HepG2 (cell line): ENCODE data around the gene PGAP3. TPM values are rescaled to one million over a fixed set of nuclear protein-coding genes. Genes with fewer than 3 reads are reported as not detected.
A peak's percentile ranks its signal among the peaks of the same experiment; 100 is the strongest.
"Not testable (repeated sequence)": the region's sequence is repeated elsewhere in the genome, so short reads cannot be mapped to it uniquely, and the experiment has no call there.

Source experiments
- ATAC-seq: fragments of 200-7000 bp; cut with Tn5 transposase; 3 replicates; pipeline ENCODE4 v1.9.1; 2020; ENCODE audit warnings: mild to moderate bottlenecking, moderate library complexity
- BruUV-seq: library from RNA; stranded (reverse); fragments of 400-500 nt; replicated peaks from 2 replicates; lab custom pipeline; 2021; lab: Mats Ljungman, UMichigan
- CTCF ChIA-PET: fragments of 300-600 bp; formaldehyde crosslinking; extraction: SDS; loops from one replicate; lab custom pipeline; 2021; ENCODE audit warnings: low total read pairs, inconsistent platforms, low intra/inter-chr PET ratio; lab: Yijun Ruan, JAX
- POLR2A ChIA-PET: fragments of 350-600 bp; sonication (Branson Sonifier 250); formaldehyde crosslinking; loops from one replicate; lab custom pipeline; 2020; ENCODE audit warnings: antibody characterized with exemption, inconsistent platforms; lab: Yijun Ruan, JAX
- DNase-seq: peaks from one replicate; pipeline ENCODE4 v3.0.0-alpha.2; 2015; ENCODE audit warnings: low spot score
- FAIRE-seq: peaks from 3 replicates; lab custom pipeline; 2011; peaks lifted over from hg19 to GRCh38; lab: Jason Lieb, UNC
- H2AFZ ChIP-seq: one replicate; pipeline ENCODE4 v1.6.1; 2011; ENCODE audit warnings: low read length, inconsistent platforms
- H3K27ac ChIP-seq: fragments of 300-600 bp; 3 replicates; pipeline ENCODE4 v1.8.0; 2011; ENCODE audit warnings: mixed run types, mild to moderate bottlenecking, mixed read lengths, low read length, inconsistent platforms; ENCODE audit not compliant: insufficient read depth; ENCODE audit errors: extremely low read length
- H3K27me3 ChIP-seq, 2 experiments: fragments of 200-600 bp in 1 of 2; 2 replicates in 1 of 2; 3 replicates in 1 of 2; pipeline versions ENCODE4 v1.6.0 to v1.8.0; 2011; ENCODE audit warnings: low read length in 2 of 2, mild to moderate bottlenecking in 2 of 2, moderate library complexity in 2 of 2, inconsistent platforms in 1 of 2; ENCODE audit not compliant: insufficient read depth in 2 of 2, control insufficient read depth in 1 of 2
- H3K36me3 ChIP-seq, 2 experiments: fragments of 200-600 bp in 1 of 2; replicated peaks in 1 of 2; 2 replicates in 1 of 2; 3 replicates in 1 of 2; pipeline versions ENCODE4 v1.5.1 to v1.8.0; 2011; ENCODE audit warnings: low read length in 2 of 2, inconsistent platforms in 1 of 2; ENCODE audit not compliant: insufficient read depth in 2 of 2, control insufficient read depth in 1 of 2
- H3K4me1 ChIP-seq: 2 replicates; pipeline ENCODE4 v1.5.1; 2012; ENCODE audit warnings: low read length, inconsistent platforms; ENCODE audit not compliant: insufficient read depth
- H3K4me2 ChIP-seq: 2 replicates; pipeline ENCODE4 v1.6.0; 2011; ENCODE audit warnings: low read depth, low read length, inconsistent platforms
- H3K4me3 ChIP-seq, 3 experiments: fragments of 200-600 bp in 1 of 3; sonication (generic), shearing (Covaris generic) in 1 of 3; replicated peaks in 1 of 3; 2 replicates each; pipeline ENCODE4 v1.5.1; 2011 to 2016; ENCODE audit warnings: low read length in 3 of 3, inconsistent platforms in 2 of 3, low read depth in 2 of 3, mild to moderate bottlenecking in 2 of 3, control low read depth in 1 of 3, mixed read lengths in 1 of 3; ENCODE audit not compliant: insufficient read depth in 1 of 3
- H3K79me2 ChIP-seq: one replicate; pipeline ENCODE4 v1.6.1; 2011; ENCODE audit warnings: low read length, inconsistent platforms; ENCODE audit not compliant: insufficient read depth
- H3K9ac ChIP-seq: 2 replicates; pipeline ENCODE4 v1.6.0; 2011; ENCODE audit warnings: mild to moderate bottlenecking, low read depth, low read length, inconsistent platforms; ENCODE audit not compliant: insufficient read depth
- H3K9me3 ChIP-seq: 2 replicates; pipeline ENCODE4 v1.5.1; 2012; ENCODE audit warnings: mild to moderate bottlenecking, low read length
- H4K20me1 ChIP-seq: 2 replicates; pipeline ENCODE4 v1.6.0; 2011; ENCODE audit warnings: inconsistent platforms, mild to moderate bottlenecking, low read length, moderate library complexity; ENCODE audit not compliant: insufficient read depth
- AGO2 ChIP-seq: fragments of 200-400 bp; formaldehyde crosslinking; optimal IDR thresholded peaks from 2 replicates; pipeline ENCODE3; 2017; ENCODE audit warnings: mild to moderate bottlenecking, low read depth, low read length, moderate library complexity
- MYPOP ChIP-seq: sonication (generic); formaldehyde crosslinking; IDR thresholded peaks from 2 replicates; pipeline ENCODE4 v1.8.1; 2023; ENCODE audit warnings: mild to moderate bottlenecking, moderate library complexity, missing genetic modification reagents
- RFX5 ChIP-seq: IDR thresholded peaks from 2 replicates; pipeline ENCODE4 v1.6.1; 2011; ENCODE audit warnings: low read depth, low read length, improper control_type of control experiment
- RXRA ChIP-seq: sonication (generic); formaldehyde crosslinking; IDR thresholded peaks from 2 replicates; pipeline ENCODE4 v1.5.1; 2020; ENCODE audit warnings: missing genetic modification reagents
- ZNF121 ChIP-seq: sonication (generic); formaldehyde crosslinking; IDR thresholded peaks from 2 replicates; pipeline ENCODE4 v1.5.0; 2020; ENCODE audit warnings: mild to moderate bottlenecking, missing genetic modification reagents
- ZNF136 ChIP-seq: sonication (generic); formaldehyde crosslinking; IDR thresholded peaks from 2 replicates; pipeline ENCODE4 v1.8.1; 2022; ENCODE audit warnings: low read depth, mild to moderate bottlenecking, moderate library complexity, missing genetic modification reagents
- ZNF770 ChIP-seq: sonication (generic); formaldehyde crosslinking; IDR thresholded peaks from 2 replicates; pipeline ENCODE4 v1.5.0; 2020; ENCODE audit warnings: mild to moderate bottlenecking, missing genetic modification reagents
- WGBS: methylation state at CpG from one replicate; pipeline ENCODE4 v1.1.6; 2017; ENCODE audit warnings: low lambda C conversion rate; 5-methylcytosine and 5-hydroxymethylcytosine counted together
- in situ Hi-C: cut with HindIII; loops from 2 replicates; pipeline ENCODE4 v1.10.0; 2017; ENCODE audit warnings: low pct_unique_long_range_greater_than_20kb; ENCODE audit not compliant: extremely low pct_ligation_motif_present
- intact Hi-C: fragments of 100-400 bp; cut with micrococcal nuclease; formaldehyde crosslinking; loops from one replicate; pipeline ENCODE4 v1.10.0; 2022; ENCODE audit not compliant: unreplicated experiment
- polyA plus RNA-seq, 8 experiments: library from polyadenylated mRNA; depleted of rRNA in 3 of 8; stranded (reverse) in 7 of 8; unstranded in 1 of 8; fragments of >200 nt; fragmentation: Illumina TruSeq in 4 of 8; extraction: Trizol in 4 of 8; gene quantifications; 2 replicates each; pipeline versions ENCODE4 v1.2.1 to v1.2.3, GENCODE V29; 2011 to 2016; ENCODE audit warnings: low read depth in 4 of 8, missing spikeins in 1 of 8, mixed read lengths in 1 of 8; ENCODE audit not compliant: insufficient read depth in 1 of 8
- total RNA-seq, 5 experiments: library from RNA; depleted of rRNA; stranded (reverse); fragments of >200 nt; fragmentation: Illumina TruSeq; extraction: Trizol; gene quantifications; 2 replicates each; pipeline ENCODE4 v1.2.3, GENCODE V29; 2016; ENCODE audit warnings: low read depth in 1 of 5

Gene PGAP3
- total and polyA plus RNA-seq, 2 of the 13 experiments (the other 11 are each of a cell fraction or from before 2014, with no cell fraction given), result 11.9 to 14.6 TPM

- H3K4me3 ChIP-seq, in situ Hi-C loops, ATAC-seq, H3K27me3 ChIP-seq, CTCF ChIA-PET, H3K27ac ChIP-seq, H2AFZ ChIP-seq, BruUV-seq, FAIRE-seq, intact Hi-C loops, H3K79me2 ChIP-seq, H3K4me2 ChIP-seq, DNase-seq, H3K9ac ChIP-seq, H3K9me3 ChIP-seq, H4K20me1 ChIP-seq: not testable (repeated sequence)
- Histone ChIP-seq H3K4me1 (peaks cover 15% of the 10 kb centered on the region), H3K36me3 (peaks cover 19 to 57% of the 10 kb centered on the region in 2 experiments; a peak in 4 of 5 replicates)
- 100% methylated on average over 1 of the region's 1 CpG for WGBS
- POLR2A ChIA-PET, result interaction anchor here (1.2 to 1.9 kb wide), 5 partner anchors 13 to 30 kb away, joined by 3 to 11 read pairs (median 4); no protein-coding TSS in a partner anchor
- TF ChIP-seq ZNF121 (CRISPR knock-in tag) (0 out of 2 replicates have a peak, but pooled peaks have one; percentile 37), ZNF770 (0 out of 2 replicates have a peak, but pooled peaks have one; percentile 22)
These were observed 38.1 kb upstream of the PGAP3 start for GRCh38 chr17:39725923-39726322.

GRCh38 chr17:39724731-39725130 lies 36.9 kb upstream of the PGAP3 start:
- WGBS, result 98% methylated on average over 13 of the region's 13 CpGs
- Histone ChIP-seq H3K9ac (no peak overlapping the region), H2AFZ (no peak overlapping the region), H3K36me3 (peaks cover 20 to 65% of the 10 kb centered on the region in 2 experiments), H3K4me1 (peaks cover 9% of the 10 kb centered on the region), H4K20me1 (no peaks in the 10 kb centered on the region), H3K27me3 (no peaks in the 10 kb centered on the region), H3K79me2 (peaks cover under 1% of the 10 kb centered on the region), H3K27ac (no peak overlapping the region), H3K4me2 (no peak overlapping the region), H3K9me3 (no peaks in the 10 kb centered on the region), H3K4me3 (no peak overlapping the region)
- no peak for TF ChIP-seq RXRA (CRISPR knock-in tag)
- no peak for TF ChIP-seq ZNF136
- TF ChIP-seq MYPOP (CRISPR knock-in tag), result no peak
- TF ChIP-seq AGO2, result peak; percentile 47
- no peak for TF ChIP-seq RFX5
- no TSS peak for BruUV-seq
- intact Hi-C loops, result no loop called here
- ChIA-PET POLR2A (interaction anchor here (1.6 to 1.7 kb wide), 2 partner anchors 14 to 21 kb away, joined by 3 to 5 read pairs; no protein-coding TSS in a partner anchor), CTCF (no interaction called here)
- ATAC-seq (no peak), DNase-seq (no peak), FAIRE-seq (no peak)
- in situ Hi-C loops, result no loop called here
